KMS-11 (cell line): Measurements from ENCODE around the gene CPNE5.

Experiments
- H2AFZ ChIP-seq: fragments of 200-600 bp; sonication (generic); 2 replicates; pipeline ENCODE4 v1.6.1; 2016; ENCODE audit warnings: antibody characterized with exemption, mixed run types, low read depth
- H3K27ac ChIP-seq: fragments of 200-600 bp; sonication (generic); 2 replicates; pipeline ENCODE4 v1.6.1; 2016; ENCODE audit warnings: mild to moderate bottlenecking, mixed run types
- H3K27me3 ChIP-seq: fragments of 200-600 bp; sonication (generic); 2 replicates; pipeline ENCODE4 v1.6.1; 2017; ENCODE audit warnings: mild to moderate bottlenecking, low read depth, mixed run types, moderate library complexity; ENCODE audit not compliant: insufficient read depth
- H3K36me3 ChIP-seq: fragments of 200-600 bp; sonication (generic); 2 replicates; pipeline ENCODE4 v1.6.1; 2017; ENCODE audit warnings: mild to moderate bottlenecking, mixed run types; ENCODE audit not compliant: insufficient read depth
- H3K4me1 ChIP-seq: fragments of 200-600 bp; sonication (generic); 2 replicates; pipeline ENCODE4 v1.6.1; 2016; ENCODE audit warnings: mild to moderate bottlenecking, low read depth, mixed run types; ENCODE audit not compliant: poor library complexity, severe bottlenecking
- H3K4me2 ChIP-seq: fragments of 200-600 bp; sonication (generic); 2 replicates; pipeline ENCODE4 v1.7.0; 2016; ENCODE audit warnings: mild to moderate bottlenecking, mixed run types
- H3K4me3 ChIP-seq: fragments of 200-600 bp; sonication (generic); IDR thresholded peaks from 2 replicates; pipeline ENCODE4 v1.6.1; 2017; ENCODE audit warnings: low read depth, low read length, mixed read lengths; ENCODE audit not compliant: insufficient read depth
- H3K79me2 ChIP-seq: fragments of 200-600 bp; sonication (generic); 2 replicates; pipeline ENCODE4 v1.6.1; 2016; ENCODE audit warnings: low read depth, mixed run types; ENCODE audit not compliant: insufficient read depth
- H3K9ac ChIP-seq: fragments of 200-600 bp; sonication (generic); 2 replicates; pipeline ENCODE4 v1.6.1; 2016; ENCODE audit warnings: mild to moderate bottlenecking, mixed run types
- H4K20me1 ChIP-seq: fragments of 200-600 bp; sonication (generic); 2 replicates; pipeline ENCODE4 v1.6.1; 2016; ENCODE audit warnings: mild to moderate bottlenecking, mixed run types; ENCODE audit not compliant: insufficient read depth
- TF ChIP-seq, protein P1 (sequence below): fragments of 200-600 bp; sonication (generic); conservative IDR thresholded peaks from 2 replicates; pipeline ENCODE4 v1.6.1; 2017; ENCODE audit warnings: low read depth, mild to moderate bottlenecking, antibody characterized with exemption, low read length, moderate library complexity, mixed read lengths

Gene CPNE5

GRCh38 chr6:36766399-36766945 is 72.8 kb downstream of the CPNE5 start:
- Histone ChIP-seq H3K4me3 (no peak overlapping the region), H3K9ac (no peak overlapping the region), H2AFZ (no peak overlapping the region), H3K4me1 (peaks cover 5% of the 10 kb centered on the region), H3K27me3 (no peaks in the 10 kb centered on the region; the same call in 1 of the 2 replicates), H4K20me1 (no peaks in the 10 kb centered on the region), H3K4me2 (no peak overlapping the region), H3K79me2 (no peaks in the 10 kb centered on the region), H3K27ac (no peak overlapping the region), H3K36me3 (no peaks in the 10 kb centered on the region)
- TF ChIP-seq, protein P1, sequence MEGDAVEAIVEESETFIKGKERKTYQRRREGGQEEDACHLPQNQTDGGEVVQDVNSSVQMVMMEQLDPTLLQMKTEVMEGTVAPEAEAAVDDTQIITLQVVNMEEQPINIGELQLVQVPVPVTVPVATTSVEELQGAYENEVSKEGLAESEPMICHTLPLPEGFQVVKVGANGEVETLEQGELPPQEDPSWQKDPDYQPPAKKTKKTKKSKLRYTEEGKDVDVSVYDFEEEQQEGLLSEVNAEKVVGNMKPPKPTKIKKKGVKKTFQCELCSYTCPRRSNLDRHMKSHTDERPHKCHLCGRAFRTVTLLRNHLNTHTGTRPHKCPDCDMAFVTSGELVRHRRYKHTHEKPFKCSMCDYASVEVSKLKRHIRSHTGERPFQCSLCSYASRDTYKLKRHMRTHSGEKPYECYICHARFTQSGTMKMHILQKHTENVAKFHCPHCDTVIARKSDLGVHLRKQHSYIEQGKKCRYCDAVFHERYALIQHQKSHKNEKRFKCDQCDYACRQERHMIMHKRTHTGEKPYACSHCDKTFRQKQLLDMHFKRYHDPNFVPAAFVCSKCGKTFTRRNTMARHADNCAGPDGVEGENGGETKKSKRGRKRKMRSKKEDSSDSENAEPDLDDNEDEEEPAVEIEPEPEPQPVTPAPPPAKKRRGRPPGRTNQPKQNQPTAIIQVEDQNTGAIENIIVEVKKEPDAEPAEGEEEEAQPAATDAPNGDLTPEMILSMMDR = peak; percentile 47

- no peaks in the 10 kb centered on the region for H4K20me1 ChIP-seq
- no peaks in the 10 kb centered on the region; the same call in 1 of the 2 replicates for H3K27me3 ChIP-seq
- peaks cover 5% of the 10 kb centered on the region for H3K4me1 ChIP-seq
- no peak overlapping the region for H3K9ac ChIP-seq
- H3K4me2 ChIP-seq = no peak overlapping the region; the same call in 1 of the 2 replicates
- H3K27ac ChIP-seq = no peak overlapping the region
- TF ChIP-seq, protein P1 = peak; percentile 89
- no peaks in the 10 kb centered on the region for H3K79me2 ChIP-seq
- no peak overlapping the region for H3K4me3 ChIP-seq
- no peak overlapping the region for H2AFZ ChIP-seq
- H3K36me3 ChIP-seq = no peaks in the 10 kb centered on the region
These were observed 73.4 kb downstream of the CPNE5 start for GRCh38 chr6:36765594-36766398.

GRCh38 chr6:36765190-36765589 is 74.1 kb downstream of the CPNE5 start:
- Histone ChIP-seq H3K27me3 (no peaks in the 10 kb centered on the region; the same call in 1 of the 2 replicates), H3K9ac (no peak overlapping the region), H4K20me1 (no peaks in the 10 kb centered on the region), H3K79me2 (no peaks in the 10 kb centered on the region), H3K4me1 (peaks cover 5% of the 10 kb centered on the region), H3K36me3 (no peaks in the 10 kb centered on the region), H2AFZ (no peak overlapping the region), H3K4me2 (no peak overlapping the region), H3K4me3 (no peak overlapping the region), H3K27ac (no peak overlapping the region)
- TF ChIP-seq, protein P1 = no peak

GRCh38 chr6:36762123-36762522 is 77.1 kb downstream of the CPNE5 start:
- Histone ChIP-seq H3K79me2 (no peaks in the 10 kb centered on the region), H3K4me2 (no peak overlapping the region), H3K4me3 (no peak overlapping the region), H3K36me3 (no peaks in the 10 kb centered on the region), H3K4me1 (peaks cover 13% of the 10 kb centered on the region), H3K27ac (no peak overlapping the region), H3K27me3 (no peaks in the 10 kb centered on the region; the same call in 1 of the 2 replicates), H4K20me1 (no peaks in the 10 kb centered on the region), H3K9ac (no peak overlapping the region), H2AFZ (no peak overlapping the region)
- TF ChIP-seq, protein P1 = no peak
